H9 (cell line): Measurements from ENCODE around the gene NT5C. TPM values are rescaled to one million over a fixed set of nuclear protein-coding genes. Genes with fewer than 3 reads are reported as not detected.
A peak's percentile ranks its signal among the peaks of the same experiment; 100 is the strongest.

Source experiments
- DNase-seq: peaks from one replicate; pipeline ENCODE4 v3.0.0-alpha.2; 2017
- H2AFZ ChIP-seq: one replicate; pipeline ENCODE4 v1.6.1; 2013; ENCODE audit warnings: mild to moderate bottlenecking, low read length, control low read depth, moderate library complexity
- H2AK5ac ChIP-seq: 2 replicates; pipeline ENCODE4 v1.6.1; 2013; ENCODE audit warnings: low read length, control low read depth, mixed read lengths; ENCODE audit not compliant: insufficient read length
- H2BK120ac ChIP-seq: one replicate; pipeline ENCODE4 v1.6.1; 2013; ENCODE audit warnings: low read depth, mild to moderate bottlenecking, low read length, control low read depth, inconsistent platforms; ENCODE audit not compliant: poor library complexity, severe bottlenecking
- H2BK12ac ChIP-seq: 2 replicates; pipeline ENCODE4 v1.6.1; 2013; ENCODE audit warnings: low read length, control low read depth, mixed read lengths, low read depth; ENCODE audit not compliant: insufficient read length
- H2BK15ac ChIP-seq: 2 replicates; pipeline ENCODE4 v1.6.1; 2013; ENCODE audit warnings: low read depth, low read length, control low read depth
- H2BK20ac ChIP-seq: one replicate; pipeline ENCODE4 v1.6.1; 2013; ENCODE audit warnings: low read depth, mild to moderate bottlenecking, low read length, control low read depth, inconsistent platforms; ENCODE audit not compliant: poor library complexity, severe bottlenecking
- H2BK5ac ChIP-seq: 2 replicates; pipeline ENCODE4 v1.6.1; 2013; ENCODE audit warnings: low read length, control low read depth, mixed read lengths; ENCODE audit not compliant: insufficient read length
- H3K14ac ChIP-seq: 2 replicates; pipeline ENCODE4 v1.6.1; 2013; ENCODE audit warnings: low read length, control low read depth; ENCODE audit not compliant: insufficient read depth
- H3K18ac ChIP-seq: 2 replicates; pipeline ENCODE4 v1.6.1; 2013; ENCODE audit warnings: low read depth, mild to moderate bottlenecking, mixed read lengths, low read length, control low read depth; ENCODE audit not compliant: insufficient read length
- H3K23ac ChIP-seq: 2 replicates; pipeline ENCODE4 v1.6.1; 2013; ENCODE audit warnings: low read length, control low read depth, mixed read lengths, low read depth; ENCODE audit not compliant: insufficient read length
- H3K23me2 ChIP-seq: 2 replicates; pipeline ENCODE4 v1.6.1; 2013; ENCODE audit warnings: low read depth, mild to moderate bottlenecking, mixed read lengths, low read length, control low read depth; ENCODE audit not compliant: insufficient read length, poor library complexity, severe bottlenecking
- H3K27ac ChIP-seq: 2 replicates; pipeline ENCODE4 v1.5.1; 2013; ENCODE audit warnings: low read length, control low read depth, mixed read lengths, low read depth; ENCODE audit not compliant: insufficient read length
- H3K27me3 ChIP-seq: 2 replicates; pipeline ENCODE4 v1.6.1; 2013; ENCODE audit warnings: low read length, control low read depth, inconsistent platforms; ENCODE audit not compliant: insufficient read depth
- H3K4ac ChIP-seq: 2 replicates; pipeline ENCODE4 v1.6.1; 2013; ENCODE audit warnings: low read depth, mild to moderate bottlenecking, control low read depth, inconsistent platforms, low read length, moderate library complexity
- H3K4me1 ChIP-seq: 2 replicates; pipeline ENCODE4 v1.6.1; 2013; ENCODE audit warnings: low read length, control low read depth, inconsistent platforms; ENCODE audit not compliant: insufficient read depth
- H3K4me2 ChIP-seq: 2 replicates; pipeline ENCODE4 v1.6.1; 2013; ENCODE audit warnings: low read length, control low read depth, mixed read lengths; ENCODE audit not compliant: insufficient read length, insufficient read depth
- H3K56ac ChIP-seq: 2 replicates; pipeline ENCODE4 v1.6.1; 2013; ENCODE audit warnings: low read depth, mild to moderate bottlenecking, mixed read lengths, low read length, control low read depth; ENCODE audit not compliant: insufficient read length
- H3K79me1 ChIP-seq: 2 replicates; pipeline ENCODE4 v1.6.1; 2013; ENCODE audit warnings: low read depth, mild to moderate bottlenecking, moderate library complexity, low read length, control low read depth, inconsistent platforms; ENCODE audit not compliant: insufficient read depth, poor library complexity, severe bottlenecking
- H3K79me2 ChIP-seq: 2 replicates; pipeline ENCODE4 v1.6.1; 2013; ENCODE audit warnings: low read length, control low read depth, inconsistent platforms; ENCODE audit not compliant: insufficient read depth
- H3K9ac ChIP-seq: 2 replicates; pipeline ENCODE4 v1.6.1; 2013; ENCODE audit warnings: low read length, control low read depth, mixed read lengths; ENCODE audit not compliant: insufficient read length; ENCODE audit errors: extremely low read depth
- H3K9me3 ChIP-seq: one replicate; pipeline ENCODE4 v1.6.1; 2013; ENCODE audit warnings: low read depth, low read length, inconsistent platforms; ENCODE audit not compliant: control insufficient read depth
- H3T11ph ChIP-seq: one replicate; pipeline ENCODE4 v1.6.1; 2013; ENCODE audit warnings: mild to moderate bottlenecking, low read length, control low read depth, inconsistent platforms
- H4K20me1 ChIP-seq: one replicate; pipeline ENCODE4 v1.6.1; 2013; ENCODE audit not compliant: control insufficient read depth, insufficient read length, insufficient read depth
- H4K5ac ChIP-seq: 2 replicates; pipeline ENCODE4 v1.6.1; 2013; ENCODE audit warnings: low read depth, mild to moderate bottlenecking, mixed read lengths, low read length, control low read depth; ENCODE audit not compliant: insufficient read length
- H4K8ac ChIP-seq: replicated peaks from 2 replicates; pipeline ENCODE4 v1.6.1; 2013; ENCODE audit warnings: low read length, control low read depth, mixed read lengths, low read depth; ENCODE audit not compliant: insufficient read length
- H4K91ac ChIP-seq: 2 replicates; pipeline ENCODE4 v1.6.1; 2013; ENCODE audit warnings: low read depth, mild to moderate bottlenecking, moderate library complexity, mixed read lengths, low read length, control low read depth; ENCODE audit not compliant: insufficient read length
- H3K27ac Mint-ChIP-seq, 3 experiments: 2 replicates in 2 of 3; 3 replicates in 1 of 3; pipeline ENCODE4 v1.8.0; 2020 to 2021; ENCODE audit warnings: mixed read lengths in 3 of 3, mild to moderate bottlenecking in 1 of 3, moderate library complexity in 1 of 3
- H3K27me3 Mint-ChIP-seq: 2 replicates; pipeline ENCODE4 v1.8.0; 2021; ENCODE audit warnings: low read depth, mild to moderate bottlenecking, moderate library complexity, mixed read lengths
- H3K36me3 Mint-ChIP-seq, 3 experiments: 2 replicates in 2 of 3; 3 replicates in 1 of 3; pipeline ENCODE4 v1.8.0; 2020 to 2021; ENCODE audit warnings: low read depth in 3 of 3, mixed read lengths in 3 of 3; ENCODE audit not compliant: insufficient read depth in 1 of 3
- H3K4me1 Mint-ChIP-seq, 2 experiments: 2 replicates each; pipeline ENCODE4 v1.8.0; 2020; ENCODE audit warnings: mixed read lengths in 2 of 2
- H3K4me3 Mint-ChIP-seq, 2 experiments: 2 replicates in 1 of 2; 3 replicates in 1 of 2; pipeline ENCODE4 v1.8.0; 2020 to 2021; ENCODE audit warnings: mild to moderate bottlenecking in 2 of 2, mixed read lengths in 2 of 2, moderate library complexity in 1 of 2
- H3K9me3 Mint-ChIP-seq, 2 experiments: 2 replicates in 1 of 2; 3 replicates in 1 of 2; pipeline ENCODE4 v1.8.0; 2020; ENCODE audit warnings: mild to moderate bottlenecking in 2 of 2, mixed read lengths in 2 of 2, moderate library complexity in 1 of 2
- WGBS: extraction: QIAGEN DNeasy Blood & Tissue Kit; methylation state at CpG from one replicate; pipeline ENCODE4 v1.1.7; 2013; ENCODE audit warnings: missing lambda C conversion rate, low lambda C conversion rate, mixed read lengths; ENCODE audit not compliant: insufficient read length; ENCODE audit errors: extremely low coverage; 5-methylcytosine and 5-hydroxymethylcytosine counted together
- total RNA-seq: library from RNA; stranded (reverse); gene quantifications from 2 replicates; pipeline ENCODE4 v1.2.1, GENCODE V29; 2021
- TF ChIP-seq, protein P1 (sequence below): fragments of 200-600 bp; sonication (generic); conservative IDR thresholded peaks from 3 replicates; pipeline ENCODE4 v1.8.0; 2021; ENCODE audit warnings: antibody characterized with exemption, mild to moderate bottlenecking

The NT5C gene
- total RNA-seq, 1 experiment from 2014 or later, result 77.7 TPM

DNA sequence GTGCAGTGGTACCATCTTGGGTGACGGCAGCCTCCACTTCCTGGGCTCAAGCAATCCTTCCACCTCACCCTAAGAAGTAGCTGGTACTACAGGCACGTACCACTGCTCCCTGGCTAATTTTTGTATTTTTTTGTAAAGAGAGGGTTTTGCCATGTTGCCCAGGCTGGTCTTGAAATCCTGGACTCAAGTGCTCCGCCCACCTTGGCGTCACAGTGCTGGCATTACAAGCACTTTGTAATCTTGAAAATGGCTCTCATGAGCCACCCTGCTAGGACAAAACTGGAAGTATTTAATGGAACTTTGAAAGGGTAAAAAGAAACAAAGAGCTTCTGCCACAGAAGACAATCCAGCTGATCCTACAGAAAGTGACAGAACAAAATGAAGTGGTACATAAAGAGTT lies 42.0 kb upstream of the NT5C start:
- Mint-ChIP-seq H3K4me3 (no peak overlapping the region), H3K4me1 (peaks cover 0 to 3% of the 10 kb centered on the region in 2 experiments; a peak in 2 of 4 replicates)
- no peak for DNase-seq

More for the DNA sequence above, 42.0 kb upstream of the NT5C start:
- no peak overlapping the region for H2AFZ ChIP-seq
- no peak overlapping the region for H4K91ac ChIP-seq
- H2BK12ac ChIP-seq, result no peak overlapping the region
- H2BK15ac ChIP-seq, result no peak overlapping the region
- H3K4ac ChIP-seq, result no peak overlapping the region
- H3K56ac ChIP-seq, result no peak overlapping the region
- no peaks in the 10 kb centered on the region for H3K4me1 ChIP-seq
- peak overlapping the region in 1 of 3 experiments; percentile 61; a peak in 3 of 7 replicates for H3K27ac Mint-ChIP-seq
- peaks cover 44 to 76% (median 63%) of the 10 kb centered on the region in 3 experiments for H3K36me3 Mint-ChIP-seq
- H3K79me2 ChIP-seq, result peaks cover 9% of the 10 kb centered on the region; the same call in 1 of the 2 replicates
- no peaks in the 10 kb centered on the region for H4K20me1 ChIP-seq
- no peak overlapping the region for H3T11ph ChIP-seq
- H3K27ac ChIP-seq, result no peak overlapping the region
- no CpG with 5 or more reads among the region's 4 CpGs for WGBS
- no peaks in the 10 kb centered on the region for H3K27me3 ChIP-seq
- no peaks in the 10 kb centered on the region for H3K27me3 Mint-ChIP-seq
- no peak overlapping the region for H3K4me2 ChIP-seq
- no peak overlapping the region for H2BK5ac ChIP-seq
- no peak overlapping the region for H3K9ac ChIP-seq
- TF ChIP-seq, protein P1, sequence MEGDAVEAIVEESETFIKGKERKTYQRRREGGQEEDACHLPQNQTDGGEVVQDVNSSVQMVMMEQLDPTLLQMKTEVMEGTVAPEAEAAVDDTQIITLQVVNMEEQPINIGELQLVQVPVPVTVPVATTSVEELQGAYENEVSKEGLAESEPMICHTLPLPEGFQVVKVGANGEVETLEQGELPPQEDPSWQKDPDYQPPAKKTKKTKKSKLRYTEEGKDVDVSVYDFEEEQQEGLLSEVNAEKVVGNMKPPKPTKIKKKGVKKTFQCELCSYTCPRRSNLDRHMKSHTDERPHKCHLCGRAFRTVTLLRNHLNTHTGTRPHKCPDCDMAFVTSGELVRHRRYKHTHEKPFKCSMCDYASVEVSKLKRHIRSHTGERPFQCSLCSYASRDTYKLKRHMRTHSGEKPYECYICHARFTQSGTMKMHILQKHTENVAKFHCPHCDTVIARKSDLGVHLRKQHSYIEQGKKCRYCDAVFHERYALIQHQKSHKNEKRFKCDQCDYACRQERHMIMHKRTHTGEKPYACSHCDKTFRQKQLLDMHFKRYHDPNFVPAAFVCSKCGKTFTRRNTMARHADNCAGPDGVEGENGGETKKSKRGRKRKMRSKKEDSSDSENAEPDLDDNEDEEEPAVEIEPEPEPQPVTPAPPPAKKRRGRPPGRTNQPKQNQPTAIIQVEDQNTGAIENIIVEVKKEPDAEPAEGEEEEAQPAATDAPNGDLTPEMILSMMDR, result no peak
- H2BK120ac ChIP-seq, result no peak overlapping the region
- no peak overlapping the region for H2BK20ac ChIP-seq
- no peak overlapping the region for H4K5ac ChIP-seq
- H3K79me1 ChIP-seq, result peaks cover 18% of the 10 kb centered on the region
- H3K9me3 Mint-ChIP-seq, result no peaks in the 10 kb centered on the region
- no peak overlapping the region for H4K8ac ChIP-seq
- H3K23ac ChIP-seq, result no peak overlapping the region
- H3K9me3 ChIP-seq, result no peaks in the 10 kb centered on the region
- H2AK5ac ChIP-seq, result no peak overlapping the region
- no peak overlapping the region for H3K18ac ChIP-seq
- H3K14ac ChIP-seq, result no peak overlapping the region
- no peaks in the 10 kb centered on the region for H3K23me2 ChIP-seq
